ENCODE measurements around the gene LANCL2. TPM values are rescaled to one million over a fixed set of nuclear protein-coding genes. Genes with fewer than 3 reads are reported as not detected.
"Not testable (repeated sequence)": the region's sequence is repeated elsewhere in the genome, so short reads cannot be mapped to it uniquely, and the experiment has no call there.

LANCL2 gene
- total RNA-seq, 1 donor from 2014 or later = 14.0 TPM

- peak; percentile 36 for DNase-seq
These were observed 73.8 kb downstream of the LANCL2 start for GRCh38 chr7:55438757-55439525.

GRCh38 chr7:55439627-55440026, 74.5 kb downstream of the LANCL2 start:
- DNase-seq = peak; percentile 7

DNA sequence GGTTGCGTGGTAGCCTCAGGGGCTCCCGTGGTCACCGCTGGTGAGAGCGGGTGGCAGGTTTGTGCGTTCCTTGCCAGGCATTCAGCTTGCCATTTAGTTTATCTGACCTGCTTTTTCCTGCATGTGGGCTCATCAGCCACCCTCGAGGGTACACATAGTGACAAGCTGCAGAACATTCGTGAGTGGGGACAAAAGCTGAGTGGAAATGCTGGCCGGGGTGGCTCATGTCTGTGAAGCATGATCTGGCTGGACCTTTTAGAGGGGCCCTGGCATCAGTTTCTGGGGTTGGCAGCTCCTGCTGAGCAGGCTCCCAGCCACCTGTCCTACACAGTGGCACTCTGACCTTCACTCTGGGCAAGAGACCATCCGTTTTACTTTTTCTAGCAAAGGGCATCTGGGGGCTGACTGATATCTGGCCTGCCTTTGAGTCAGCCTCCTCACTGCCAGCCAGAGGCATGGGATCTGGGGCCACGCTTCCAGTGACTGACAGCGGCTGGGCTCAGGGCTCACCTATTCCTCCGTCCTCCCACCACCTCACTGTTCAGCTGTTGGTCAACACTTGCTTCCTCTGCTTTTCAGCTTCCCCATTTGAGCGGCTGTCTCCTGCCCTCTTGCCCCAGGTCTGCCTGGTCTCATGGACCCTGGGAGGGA, 75.0 kb downstream of the LANCL2 start:
- no peak for DNase-seq

- no peak for DNase-seq
These were observed 75.9 kb downstream of the LANCL2 start for GRCh38 chr7:55441002-55441401.

- DNase-seq = no peak
These were observed 76.8 kb downstream of the LANCL2 start for GRCh38 chr7:55441774-55442522.

DNA sequence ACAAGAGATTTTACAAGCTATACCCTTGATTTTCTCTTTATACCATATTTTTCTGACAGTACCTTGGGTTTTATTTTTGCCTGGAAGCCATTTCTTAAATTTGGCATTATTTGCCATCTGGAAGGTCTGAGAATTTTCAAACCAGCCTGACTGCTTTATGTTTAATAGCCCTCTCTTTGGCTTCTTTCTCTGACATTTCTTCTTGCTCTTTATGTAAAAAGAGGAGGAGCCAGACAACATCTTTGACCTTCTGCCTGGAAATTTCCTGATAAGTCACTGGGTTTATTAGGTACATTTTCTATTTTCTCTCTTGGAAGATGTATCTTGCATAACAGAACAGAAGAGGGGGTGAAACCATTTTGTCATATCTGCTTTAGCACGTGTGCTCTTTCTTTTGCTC, 79.6 kb downstream of the LANCL2 start:
- DNase-seq = no peak

DNA sequence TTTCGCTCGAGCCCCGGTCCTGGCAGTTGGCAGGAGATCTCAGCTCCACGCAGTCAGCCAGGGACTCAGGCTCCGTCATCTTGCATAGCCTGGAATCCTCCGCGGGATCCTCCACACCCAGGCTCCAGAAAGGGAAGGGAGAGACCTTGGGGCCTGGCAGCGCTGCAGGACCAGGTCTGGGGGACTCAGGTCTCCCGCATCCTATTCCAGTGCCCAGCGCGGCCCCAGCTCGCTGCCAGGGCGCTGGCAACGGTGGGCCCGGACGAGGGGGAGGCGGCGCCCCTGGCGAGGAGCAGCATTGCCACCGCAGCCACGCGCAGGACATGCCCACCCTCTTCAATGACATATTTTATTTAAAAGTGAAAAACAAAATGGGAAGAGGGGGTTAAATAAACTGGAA, 83.4 kb downstream of the LANCL2 start:
- no peak for DNase-seq

DNA sequence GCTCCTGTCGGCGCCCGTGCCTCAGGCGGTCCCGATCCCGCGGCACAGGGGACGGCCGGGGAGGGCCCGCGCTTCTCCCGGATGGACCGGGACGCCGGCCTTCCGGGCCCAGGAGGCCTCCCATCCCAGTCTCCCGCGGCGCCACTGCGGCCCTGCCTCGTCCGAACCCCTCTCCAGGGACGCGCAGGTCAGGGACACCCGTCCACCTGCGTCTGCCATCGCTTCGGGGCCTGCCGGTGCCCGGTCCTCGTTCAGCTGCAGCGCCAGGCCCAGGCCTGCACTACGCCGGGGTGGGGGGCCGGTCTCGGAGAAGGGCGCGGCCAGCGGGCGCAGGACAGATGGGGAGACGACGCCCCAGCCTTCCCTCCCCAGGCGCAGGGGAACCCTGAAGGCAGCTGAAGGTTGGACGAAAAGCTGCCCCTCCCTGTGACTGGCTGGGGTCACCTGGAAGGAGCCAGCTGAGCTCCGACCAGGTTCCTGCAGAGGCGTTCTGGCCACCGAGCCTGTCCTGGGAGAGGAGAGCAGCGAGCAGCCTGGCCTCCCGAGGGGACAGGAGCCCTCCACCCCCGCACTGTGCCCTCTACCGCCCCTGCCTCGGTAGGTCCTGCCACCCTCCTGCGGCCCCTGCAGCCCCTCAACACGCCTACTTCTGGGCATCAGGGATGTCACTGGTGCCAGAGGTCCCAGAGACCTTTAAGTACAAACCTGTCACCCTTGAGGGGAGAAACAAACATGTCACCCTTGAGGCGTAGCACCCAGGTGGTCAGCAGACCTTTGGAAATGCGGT, 84.3 kb downstream of the LANCL2 start:
- no peak for DNase-seq

DNA sequence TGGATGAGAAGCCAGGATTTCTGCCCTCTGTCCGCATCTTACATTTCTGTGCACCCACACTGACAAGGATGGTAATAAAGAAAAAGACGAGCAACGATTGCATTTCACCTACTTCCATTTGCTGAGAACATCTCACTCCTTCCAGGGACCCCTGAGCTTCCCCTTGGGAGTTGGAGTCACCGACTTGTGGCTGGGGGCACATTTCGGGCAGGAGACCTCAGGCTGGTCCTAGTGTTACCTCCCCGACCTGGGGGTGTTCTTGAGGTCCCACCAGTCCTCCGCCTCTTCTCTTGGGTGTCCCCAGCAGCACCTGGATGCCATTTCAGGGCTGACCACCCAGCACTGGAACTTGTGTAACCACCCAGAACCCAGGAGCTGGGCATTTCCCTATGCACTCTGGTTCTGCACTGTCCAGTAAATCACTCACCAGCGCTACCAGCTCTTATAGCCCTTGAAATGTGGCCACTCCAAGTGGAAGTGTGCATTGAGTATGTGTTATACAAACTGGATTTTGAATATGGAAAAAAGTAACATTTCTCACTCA, 84.9 kb downstream of the LANCL2 start:
- DNase-seq = no peak

GRCh38 chr7:55452971-55453370, 87.8 kb downstream of the LANCL2 start:
- DNase-seq = no peak

GRCh38 chr7:55457801-55458200, 92.7 kb downstream of the LANCL2 start:
- no peak for DNase-seq

- no peak for DNase-seq
These were observed 93.2 kb downstream of the LANCL2 start for GRCh38 chr7:55458351-55458750.

GRCh38 chr7:55463686-55464262, 98.6 kb downstream of the LANCL2 start:
- no peak for DNase-seq

GRCh38 chr7:55464422-55464821, 99.3 kb downstream of the LANCL2 start:
- no peak for DNase-seq

DNA sequence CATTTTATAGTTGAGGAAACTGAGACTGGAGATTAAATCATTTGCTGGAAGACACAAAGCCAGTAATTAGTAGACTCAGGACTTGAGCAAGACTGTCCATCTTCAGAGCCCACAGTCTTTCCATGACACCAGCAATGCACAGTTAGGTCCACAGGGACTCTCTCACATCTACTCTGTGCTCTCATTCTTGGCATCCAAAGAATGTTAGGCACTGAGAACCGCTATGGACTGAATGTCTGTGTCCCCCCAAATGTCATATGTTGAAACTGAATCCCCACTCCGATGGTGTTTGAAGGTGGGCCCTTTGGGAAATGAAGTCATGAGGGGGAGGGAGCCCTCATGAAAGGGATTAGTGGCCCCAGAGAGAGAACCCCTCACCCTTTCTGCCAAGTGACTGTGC, 100.6 kb downstream of the LANCL2 start:
- no peak for DNase-seq

DNA sequence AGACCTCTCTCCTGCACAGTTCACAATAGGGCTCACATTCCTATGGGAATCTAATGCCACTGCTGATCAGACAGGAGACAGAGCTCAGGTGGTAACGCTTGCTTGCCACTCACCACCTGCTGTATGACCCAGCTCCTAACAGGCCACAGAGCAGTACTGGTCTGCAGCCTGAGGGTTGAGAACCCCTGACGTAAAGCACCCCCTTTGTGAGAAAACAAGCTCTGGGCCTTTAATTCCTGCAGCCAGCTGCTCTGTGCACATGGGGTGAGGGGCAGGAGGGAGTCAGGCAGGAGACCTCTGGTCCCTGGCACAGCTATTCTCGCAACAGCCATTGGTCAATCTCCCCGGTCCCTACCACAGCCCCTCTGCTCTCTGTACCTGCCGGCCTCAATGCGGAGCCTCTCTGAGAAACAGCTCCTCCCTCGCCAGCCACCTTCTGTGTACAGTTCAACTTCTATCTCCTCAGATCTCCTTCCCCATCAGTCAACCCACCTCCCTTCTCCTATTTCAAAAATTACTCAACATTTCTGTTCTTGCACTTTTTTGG, 102.0 kb downstream of the LANCL2 start:
- no peak for DNase-seq

DNA sequence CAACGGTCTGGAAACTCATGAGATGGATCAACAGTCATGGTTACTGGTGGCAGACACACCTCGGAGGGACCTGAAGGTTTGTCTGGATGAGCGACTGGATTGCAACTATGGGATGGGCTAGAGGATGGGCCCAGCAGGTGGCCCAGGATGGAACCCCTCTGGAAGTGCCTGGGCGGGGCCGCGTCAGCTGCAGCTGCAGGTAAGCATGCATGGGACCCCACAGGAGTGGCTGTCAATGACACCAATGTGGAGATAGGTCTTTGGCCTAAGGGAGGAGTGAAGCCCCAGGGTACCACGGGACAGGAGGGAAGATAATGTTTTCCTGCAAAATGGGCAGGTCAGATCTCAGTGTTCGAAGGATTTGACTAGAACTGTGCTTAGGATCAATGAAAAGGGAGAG, 103.4 kb downstream of the LANCL2 start:
- DNase-seq = no peak

DNA sequence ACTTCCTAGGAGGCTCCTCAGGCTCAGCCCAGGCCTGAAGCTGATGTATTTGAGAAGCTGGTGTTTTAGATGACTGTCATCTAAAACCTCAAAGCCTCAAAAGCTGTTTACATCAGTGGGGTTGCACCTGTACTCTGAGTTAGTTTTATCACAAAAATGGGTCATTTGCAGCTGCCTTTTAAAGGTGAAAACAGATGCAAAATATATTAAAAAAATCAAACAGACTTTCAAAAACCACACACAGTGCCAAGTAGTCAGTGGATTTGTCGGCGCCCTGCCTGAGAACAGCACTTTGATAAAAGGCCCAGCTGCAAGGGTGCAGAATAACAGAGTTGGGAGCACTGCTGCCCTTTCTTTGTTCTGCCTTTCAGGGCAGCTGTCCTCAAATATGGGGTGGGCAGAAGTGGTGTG, 104.1 kb downstream of the LANCL2 start:
- DNase-seq = no peak

DNA sequence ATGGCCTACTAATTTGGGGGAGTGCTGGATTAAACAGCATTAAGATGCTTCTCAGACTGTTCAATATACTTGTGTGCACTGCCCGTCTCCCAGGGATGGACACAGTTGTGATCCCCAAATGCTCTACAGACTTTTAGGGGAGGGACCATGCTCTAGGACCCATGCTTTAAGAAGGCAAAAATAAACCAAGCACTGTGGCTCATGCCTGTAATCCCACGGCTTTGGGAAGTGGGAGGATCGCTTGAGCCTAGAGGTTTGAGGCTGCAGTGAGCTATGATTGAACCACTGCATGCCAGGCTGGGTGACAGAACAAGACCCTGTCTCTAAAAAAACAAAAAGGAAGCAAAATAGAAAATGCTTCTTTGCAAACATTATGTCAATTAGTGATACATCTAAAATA, 104.6 kb downstream of the LANCL2 start:
- DNase-seq = no peak

DNA sequence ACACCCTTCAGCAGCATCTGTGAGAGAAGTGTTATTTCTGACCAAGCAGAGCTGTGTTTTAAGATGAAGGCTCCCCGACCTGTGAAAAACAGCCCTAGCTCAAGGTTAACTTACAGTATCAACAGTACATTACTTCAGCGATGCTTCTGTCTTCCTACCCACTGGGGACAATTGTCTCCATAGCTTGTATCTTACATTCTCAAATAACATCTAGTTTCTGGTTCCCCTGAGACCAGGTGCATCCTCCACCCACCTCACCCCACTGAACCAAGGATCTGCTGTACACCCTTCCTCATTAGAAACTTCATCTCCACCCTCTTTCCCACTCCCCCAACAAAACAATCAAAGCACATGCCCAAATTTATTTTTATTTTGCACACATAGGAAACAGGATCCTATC, 105.1 kb downstream of the LANCL2 start:
- DNase-seq = no peak

- not testable (repeated sequence) for DNase-seq
These were observed 106.5 kb downstream of the LANCL2 start for GRCh38 chr7:55471594-55471993.

GRCh38 chr7:55472406-55472805, 107.3 kb downstream of the LANCL2 start:
- DNase-seq = not testable (repeated sequence)
